ENCODE measurements around the gene TRIM4.

- TF ChIP-seq, protein P1, sequence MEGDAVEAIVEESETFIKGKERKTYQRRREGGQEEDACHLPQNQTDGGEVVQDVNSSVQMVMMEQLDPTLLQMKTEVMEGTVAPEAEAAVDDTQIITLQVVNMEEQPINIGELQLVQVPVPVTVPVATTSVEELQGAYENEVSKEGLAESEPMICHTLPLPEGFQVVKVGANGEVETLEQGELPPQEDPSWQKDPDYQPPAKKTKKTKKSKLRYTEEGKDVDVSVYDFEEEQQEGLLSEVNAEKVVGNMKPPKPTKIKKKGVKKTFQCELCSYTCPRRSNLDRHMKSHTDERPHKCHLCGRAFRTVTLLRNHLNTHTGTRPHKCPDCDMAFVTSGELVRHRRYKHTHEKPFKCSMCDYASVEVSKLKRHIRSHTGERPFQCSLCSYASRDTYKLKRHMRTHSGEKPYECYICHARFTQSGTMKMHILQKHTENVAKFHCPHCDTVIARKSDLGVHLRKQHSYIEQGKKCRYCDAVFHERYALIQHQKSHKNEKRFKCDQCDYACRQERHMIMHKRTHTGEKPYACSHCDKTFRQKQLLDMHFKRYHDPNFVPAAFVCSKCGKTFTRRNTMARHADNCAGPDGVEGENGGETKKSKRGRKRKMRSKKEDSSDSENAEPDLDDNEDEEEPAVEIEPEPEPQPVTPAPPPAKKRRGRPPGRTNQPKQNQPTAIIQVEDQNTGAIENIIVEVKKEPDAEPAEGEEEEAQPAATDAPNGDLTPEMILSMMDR (IDR thresholded peaks at IDR 0.05), result no peak
- no peak for TF ChIP-seq POLR2A (IDR thresholded peaks at IDR 0.05)
Measured at GRCh38 chr7:99898836-99899235, 20.5 kb downstream of the TRIM4 start.

Measured in esophagus squamous epithelium (tissue), 4 donors.